HG03039 (cell line): ENCODE results near the gene PYROXD2.
"Not testable (repeated sequence)": the region's sequence is repeated elsewhere in the genome, so short reads cannot be mapped to it uniquely, and the experiment has no call there.

Experiments
- ATAC-seq: cut with Tn5 transposase; IDR thresholded peaks from one replicate; pipeline ENCODE4 v1.9.1; 2021; ENCODE audit warnings: mild to moderate bottlenecking, moderate library complexity; ENCODE audit not compliant: unreplicated experiment

The PYROXD2 gene

GRCh38 chr10:98396096-98397063, 18.6 kb downstream of the PYROXD2 start:
- no peak for ATAC-seq

- no peak for ATAC-seq
Measured at GRCh38 chr10:98394851-98395440, 20.0 kb downstream of the PYROXD2 start.

GRCh38 chr10:98391578-98391991, 23.4 kb downstream of the PYROXD2 start:
- ATAC-seq = no peak

GRCh38 chr10:98391065-98391464, 23.9 kb downstream of the PYROXD2 start:
- no peak for ATAC-seq

- ATAC-seq = no peak
Measured at GRCh38 chr10:98390406-98390805, 24.6 kb downstream of the PYROXD2 start.

GRCh38 chr10:98389398-98389797, 25.6 kb downstream of the PYROXD2 start:
- no peak for ATAC-seq

GRCh38 chr10:98388101-98388655, 26.8 kb downstream of the PYROXD2 start:
- ATAC-seq = no peak

- ATAC-seq = no peak
Measured at GRCh38 chr10:98384531-98385133, 30.4 kb downstream of the PYROXD2 start.

GRCh38 chr10:98383869-98384268, 31.1 kb downstream of the PYROXD2 start:
- no peak for ATAC-seq

GRCh38 chr10:98383134-98383667, 31.8 kb downstream of the PYROXD2 start:
- ATAC-seq = not testable (repeated sequence)

- ATAC-seq = no peak
Measured at GRCh38 chr10:98382691-98383101, 32.3 kb downstream of the PYROXD2 start.

GRCh38 chr10:98380493-98381339, 34.3 kb downstream of the PYROXD2 start:
- ATAC-seq = no peak

GRCh38 chr10:98378722-98379121, 36.3 kb downstream of the PYROXD2 start:
- ATAC-seq = no peak

GRCh38 chr10:98377536-98377935, 37.4 kb downstream of the PYROXD2 start:
- ATAC-seq = no peak

GRCh38 chr10:98377001-98377400, 38.0 kb downstream of the PYROXD2 start:
- ATAC-seq = no peak

- no peak for ATAC-seq
Measured at GRCh38 chr10:98376485-98376884, 38.5 kb downstream of the PYROXD2 start.

GRCh38 chr10:98374217-98374985, 40.6 kb downstream of the PYROXD2 start:
- ATAC-seq = no peak

GRCh38 chr10:98373260-98374040, 41.5 kb downstream of the PYROXD2 start:
- ATAC-seq = no peak
